Astrocyte (in vitro differentiated cells and primary cell): ENCODE data around the gene ATP5F1D. TPM values are rescaled to one million over a fixed set of nuclear protein-coding genes. Genes with fewer than 3 reads are reported as not detected.

Experiments
- DNase-seq: peaks from one replicate; pipeline ENCODE4 v3.0.0-alpha.2; 2010; ENCODE audit warnings: low read depth
- FAIRE-seq: peaks from 2 replicates; lab custom pipeline; 2011; peaks lifted over from hg19 to GRCh38; lab: Jason Lieb, UNC
- H2AFZ ChIP-seq: 2 replicates; pipeline ENCODE4 v1.6.0; 2012; ENCODE audit warnings: low read depth, low read length, inconsistent platforms
- H3K27ac ChIP-seq: 2 replicates; pipeline ENCODE4 v1.5.1; 2011; ENCODE audit warnings: low read depth, low read length, inconsistent platforms
- H3K27me3 ChIP-seq: 2 replicates; pipeline ENCODE4 v1.6.0; 2011; ENCODE audit warnings: low read length, inconsistent platforms; ENCODE audit not compliant: insufficient read depth
- H3K36me3 ChIP-seq: 2 replicates; pipeline ENCODE4 v1.5.1; 2011; ENCODE audit warnings: low read length, inconsistent platforms; ENCODE audit not compliant: insufficient read depth
- H3K4me1 ChIP-seq: 2 replicates; pipeline ENCODE4 v1.5.1; 2011; ENCODE audit warnings: low read length, inconsistent platforms; ENCODE audit not compliant: insufficient read depth
- H3K4me2 ChIP-seq: 2 replicates; pipeline ENCODE4 v1.6.0; 2012; ENCODE audit warnings: low read length, inconsistent platforms
- H3K4me3 ChIP-seq: 2 replicates; pipeline ENCODE4 v1.5.1; 2011; ENCODE audit warnings: low read depth, mild to moderate bottlenecking, low read length, inconsistent platforms; ENCODE audit not compliant: insufficient read depth
- H3K79me2 ChIP-seq: 2 replicates; pipeline ENCODE4 v1.6.0; 2012; ENCODE audit warnings: mild to moderate bottlenecking, low read length, inconsistent platforms; ENCODE audit not compliant: insufficient read depth
- H3K9ac ChIP-seq: 2 replicates; pipeline ENCODE4 v1.6.0; 2012; ENCODE audit warnings: mild to moderate bottlenecking, low read length, inconsistent platforms
- H3K9me3 ChIP-seq: 2 replicates; pipeline ENCODE4 v1.5.1; 2012; ENCODE audit warnings: low read depth, mild to moderate bottlenecking, low read length, inconsistent platforms; ENCODE audit not compliant: insufficient read depth
- H4K20me1 ChIP-seq: 2 replicates; pipeline ENCODE4 v1.6.0; 2012; ENCODE audit warnings: low read length, inconsistent platforms; ENCODE audit not compliant: insufficient read depth
- H3K27ac Mint-ChIP-seq: one replicate; pipeline ENCODE4 v1.8.0; 2021; ENCODE audit warnings: mild to moderate bottlenecking, mixed read lengths; ENCODE audit not compliant: unreplicated experiment
- H3K27me3 Mint-ChIP-seq: one replicate; pipeline ENCODE4 v1.8.0; 2021; ENCODE audit warnings: low read depth, mixed read lengths; ENCODE audit not compliant: unreplicated experiment
- H3K36me3 Mint-ChIP-seq: one replicate; pipeline ENCODE4 v1.8.0; 2021; ENCODE audit warnings: low read depth, mixed read lengths; ENCODE audit not compliant: unreplicated experiment
- H3K4me1 Mint-ChIP-seq: one replicate; pipeline ENCODE4 v1.8.0; 2021; ENCODE audit warnings: low read depth, mixed read lengths; ENCODE audit not compliant: unreplicated experiment
- H3K4me3 Mint-ChIP-seq: one replicate; pipeline ENCODE4 v1.8.0; 2021; ENCODE audit warnings: mild to moderate bottlenecking, moderate library complexity, mixed read lengths; ENCODE audit not compliant: unreplicated experiment
- H3K9me3 Mint-ChIP-seq: one replicate; pipeline ENCODE4 v1.8.0; 2021; ENCODE audit warnings: mild to moderate bottlenecking, mixed read lengths; ENCODE audit not compliant: unreplicated experiment
- EZH2 ChIP-seq: IDR thresholded peaks from 2 replicates; pipeline ENCODE4 v1.6.1; 2012; ENCODE audit warnings: mild to moderate bottlenecking, low read length, inconsistent platforms; ENCODE audit not compliant: insufficient read depth
- total RNA-seq: library from RNA; stranded (reverse); gene quantifications from 2 replicates; pipeline ENCODE4 v1.2.1, GENCODE V29; 2021
- TF ChIP-seq, protein P1 (sequence below): IDR thresholded peaks from 2 replicates; pipeline ENCODE4 v1.5.1; 2011; ENCODE audit warnings: low read depth, mild to moderate bottlenecking, inconsistent platforms, low read length, moderate library complexity; ENCODE audit not compliant: insufficient read depth

ATP5F1D gene
- total RNA-seq, 1 donor from 2014 or later, result 154 TPM

GRCh38 chr19:1266129-1266915 lies 24.8 kb downstream of the ATP5F1D start:
- FAIRE-seq, result no peak
- peak overlapping the region; percentile 72 for H3K4me3 Mint-ChIP-seq
- peak; percentile 58 for DNase-seq
- no peak for TF ChIP-seq EZH2
- TF ChIP-seq, protein P1, sequence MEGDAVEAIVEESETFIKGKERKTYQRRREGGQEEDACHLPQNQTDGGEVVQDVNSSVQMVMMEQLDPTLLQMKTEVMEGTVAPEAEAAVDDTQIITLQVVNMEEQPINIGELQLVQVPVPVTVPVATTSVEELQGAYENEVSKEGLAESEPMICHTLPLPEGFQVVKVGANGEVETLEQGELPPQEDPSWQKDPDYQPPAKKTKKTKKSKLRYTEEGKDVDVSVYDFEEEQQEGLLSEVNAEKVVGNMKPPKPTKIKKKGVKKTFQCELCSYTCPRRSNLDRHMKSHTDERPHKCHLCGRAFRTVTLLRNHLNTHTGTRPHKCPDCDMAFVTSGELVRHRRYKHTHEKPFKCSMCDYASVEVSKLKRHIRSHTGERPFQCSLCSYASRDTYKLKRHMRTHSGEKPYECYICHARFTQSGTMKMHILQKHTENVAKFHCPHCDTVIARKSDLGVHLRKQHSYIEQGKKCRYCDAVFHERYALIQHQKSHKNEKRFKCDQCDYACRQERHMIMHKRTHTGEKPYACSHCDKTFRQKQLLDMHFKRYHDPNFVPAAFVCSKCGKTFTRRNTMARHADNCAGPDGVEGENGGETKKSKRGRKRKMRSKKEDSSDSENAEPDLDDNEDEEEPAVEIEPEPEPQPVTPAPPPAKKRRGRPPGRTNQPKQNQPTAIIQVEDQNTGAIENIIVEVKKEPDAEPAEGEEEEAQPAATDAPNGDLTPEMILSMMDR, result no peak
- Histone ChIP-seq H3K27ac (peak overlapping the region; percentile 75), H3K4me3 (peak overlapping the region; percentile 53), H3K36me3 (peaks cover 4% of the 10 kb centered on the region), H3K27me3 (no peaks in the 10 kb centered on the region), H2AFZ (peak overlapping the region; percentile 31), H3K9me3 (no peaks in the 10 kb centered on the region), H3K79me2 (peaks cover 19% of the 10 kb centered on the region), H3K4me2 (peak overlapping the region; percentile 93), H4K20me1 (peaks cover 22% of the 10 kb centered on the region), H3K4me1 (peaks cover 70% of the 10 kb centered on the region), H3K9ac (peak overlapping the region; percentile 75)
- peak overlapping the region; percentile 66 for H3K27ac Mint-ChIP-seq
- no peaks in the 10 kb centered on the region for H3K9me3 Mint-ChIP-seq
- peaks cover 4% of the 10 kb centered on the region for H3K36me3 Mint-ChIP-seq
- no peaks in the 10 kb centered on the region for H3K27me3 Mint-ChIP-seq
- peaks cover 34% of the 10 kb centered on the region for H3K4me1 Mint-ChIP-seq

- H3K4me1 ChIP-seq, result peaks cover 70% of the 10 kb centered on the region
These were observed 25.4 kb downstream of the ATP5F1D start for GRCh38 chr19:1266916-1267476.

More at GRCh38 chr19:1266916-1267476, 25.4 kb downstream of the ATP5F1D start:
- Mint-ChIP-seq H3K4me1 (peaks cover 31% of the 10 kb centered on the region), H3K36me3 (peaks cover 4% of the 10 kb centered on the region), H3K27me3 (no peaks in the 10 kb centered on the region), H3K27ac (peak overlapping the region; percentile 58), H3K9me3 (no peaks in the 10 kb centered on the region), H3K4me3 (peak overlapping the region; percentile 75)
- TF ChIP-seq, protein P1, result peak; percentile 49
- TF ChIP-seq EZH2, result no peak
- H3K27me3 ChIP-seq, result no peaks in the 10 kb centered on the region
- peaks cover 29% of the 10 kb centered on the region for H4K20me1 ChIP-seq
- peaks cover 4% of the 10 kb centered on the region for H3K36me3 ChIP-seq
- DNase-seq, result no peak
- H2AFZ ChIP-seq, result no peak overlapping the region
- H3K4me3 ChIP-seq, result peak overlapping the region; percentile 53
- H3K27ac ChIP-seq, result peak overlapping the region; percentile 69
- H3K9me3 ChIP-seq, result no peaks in the 10 kb centered on the region
- H3K9ac ChIP-seq, result peak overlapping the region; percentile 75
- FAIRE-seq, result no peak
- peak overlapping the region; percentile 93 for H3K4me2 ChIP-seq
- peaks cover 26% of the 10 kb centered on the region for H3K79me2 ChIP-seq
